HG02623 (cell line): ENCODE data around the gene GOLPH3.
"Not testable (repeated sequence)": the region's sequence is repeated elsewhere in the genome, so short reads cannot be mapped to it uniquely, and the experiment has no call there.

Experiments
- ATAC-seq: cut with Tn5 transposase; IDR thresholded peaks from one replicate; pipeline ENCODE4 v1.9.1; 2021; ENCODE audit warnings: moderate library complexity; ENCODE audit not compliant: unreplicated experiment

Gene GOLPH3

DNA sequence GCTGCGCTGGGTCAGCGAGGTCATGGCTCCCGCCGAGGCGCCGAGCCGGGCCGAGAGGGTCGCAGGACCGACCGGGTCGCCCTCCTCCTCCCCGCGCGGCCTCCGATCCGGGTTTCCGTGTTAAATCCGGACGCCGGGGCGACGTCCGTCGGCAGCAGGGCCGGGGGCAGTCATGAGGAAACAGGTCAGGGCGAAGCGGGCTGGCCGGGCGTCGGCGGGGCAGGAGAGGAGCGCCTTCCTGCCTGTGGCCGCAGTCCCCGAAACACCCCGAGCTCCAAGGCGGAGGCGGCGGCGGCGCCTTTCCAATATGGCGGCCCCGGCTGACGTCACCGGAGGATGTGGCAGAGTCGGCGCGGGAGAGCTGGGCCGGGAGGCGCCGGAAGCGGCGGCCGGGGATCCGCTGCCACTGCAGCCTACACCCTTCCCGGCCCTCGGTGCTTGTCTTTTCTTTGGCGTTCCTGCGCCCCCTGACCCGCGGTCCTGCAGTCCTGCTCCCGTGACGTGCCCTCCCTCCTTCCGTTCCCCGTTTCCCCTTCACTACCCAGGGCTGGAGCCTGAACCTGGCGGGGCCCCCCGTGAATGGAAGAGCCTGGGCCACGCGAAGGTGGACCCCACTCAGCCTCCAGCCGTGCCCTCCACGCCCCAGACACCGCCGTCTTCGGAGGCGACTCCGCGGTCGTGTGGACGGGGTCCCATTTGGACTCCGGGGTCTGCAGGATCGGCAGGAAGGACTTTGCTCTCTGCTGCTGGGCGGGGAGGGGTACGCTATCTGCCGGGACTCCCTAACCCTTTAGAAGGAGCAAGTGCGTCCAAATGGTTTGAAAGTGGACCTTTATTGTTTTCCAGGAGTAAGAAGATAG, at the start of gene GOLPH3:
Gene GOLPH3, minus strand, starts transcription at position 309 of the 860 bp plus-strand sequence. Its CDS starts 285 bp downstream, at position 24.
- ATAC-seq = peak; percentile 76

DNA sequence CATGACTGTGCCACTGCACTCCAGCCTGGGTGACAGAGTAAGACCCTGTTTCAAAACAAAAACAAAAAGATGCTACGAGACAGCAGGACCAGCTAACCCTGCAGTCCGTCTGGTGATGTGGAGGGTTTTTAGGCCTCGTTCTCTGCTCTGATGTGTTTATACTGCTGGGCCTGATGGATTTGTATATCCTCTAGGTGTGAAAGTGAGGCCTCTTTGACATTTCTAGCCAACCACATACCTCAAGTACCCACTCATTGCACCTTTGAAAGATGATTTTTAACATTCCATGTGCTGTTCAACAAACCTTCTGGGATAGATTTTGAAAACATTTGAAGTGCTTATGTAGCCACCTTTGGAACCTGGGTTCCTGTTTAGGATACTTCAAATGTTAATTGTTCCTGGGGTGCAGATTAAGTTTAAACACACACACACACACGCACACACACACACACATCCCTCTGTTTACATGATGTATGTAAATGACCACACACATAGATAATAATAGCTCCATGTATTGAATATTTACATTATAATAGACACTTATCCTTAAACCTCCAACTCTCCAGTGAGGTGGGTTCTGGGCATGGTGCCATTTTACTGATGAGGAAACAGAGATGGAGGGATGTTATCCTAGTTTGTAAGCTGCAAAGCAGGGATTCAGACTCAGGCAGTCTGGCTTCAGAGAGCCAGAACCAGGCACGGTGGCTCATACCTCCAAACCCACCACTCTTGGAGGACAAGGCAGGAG, 48.8 kb upstream of the GOLPH3 start:
- no peak for ATAC-seq

GRCh38 chr5:32217886-32218396, 43.8 kb upstream of the GOLPH3 start:
- no peak for ATAC-seq

DNA sequence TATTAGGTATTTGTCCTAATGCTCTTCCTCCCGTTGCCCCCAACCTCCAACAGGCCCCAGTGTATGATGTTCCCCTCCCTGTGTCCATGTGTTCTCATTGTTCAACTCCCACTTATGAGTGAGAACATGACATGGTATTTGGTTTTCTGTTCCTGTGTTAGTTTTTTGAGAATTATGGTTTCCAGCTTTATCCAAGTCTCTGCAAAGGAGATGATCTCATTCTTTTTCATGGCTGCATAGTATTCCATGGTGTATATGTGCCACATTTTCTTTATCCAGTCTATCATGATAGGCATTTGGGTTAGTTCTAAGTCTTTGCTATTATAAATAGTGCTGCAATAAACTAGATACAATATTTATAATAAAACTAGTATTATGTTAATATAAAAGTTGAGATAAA, 40.2 kb upstream of the GOLPH3 start:
- ATAC-seq = not testable (repeated sequence)

DNA sequence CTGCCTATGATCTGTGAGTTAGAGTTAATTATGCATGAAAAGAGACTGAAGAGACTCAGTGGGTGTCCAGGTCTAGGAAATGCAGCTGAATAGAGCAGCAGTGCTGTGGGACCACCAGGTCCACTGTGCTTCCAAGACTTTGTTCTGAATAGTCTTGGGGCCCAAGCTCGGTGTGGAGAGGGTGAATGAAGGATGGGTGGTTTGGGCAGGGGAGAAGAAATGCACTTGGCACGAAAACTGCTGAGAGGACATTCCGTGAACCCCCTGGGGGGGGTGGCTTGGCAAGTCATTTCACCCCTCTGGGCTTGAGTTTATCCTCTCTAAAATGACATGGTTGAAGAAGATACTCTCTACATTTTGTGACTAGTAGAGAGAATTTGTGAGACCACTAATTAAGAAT, 36.0 kb upstream of the GOLPH3 start:
- no peak for ATAC-seq

- not testable (repeated sequence) for ATAC-seq
Measured at GRCh38 chr5:32208837-32209236, 34.7 kb upstream of the GOLPH3 start.

DNA sequence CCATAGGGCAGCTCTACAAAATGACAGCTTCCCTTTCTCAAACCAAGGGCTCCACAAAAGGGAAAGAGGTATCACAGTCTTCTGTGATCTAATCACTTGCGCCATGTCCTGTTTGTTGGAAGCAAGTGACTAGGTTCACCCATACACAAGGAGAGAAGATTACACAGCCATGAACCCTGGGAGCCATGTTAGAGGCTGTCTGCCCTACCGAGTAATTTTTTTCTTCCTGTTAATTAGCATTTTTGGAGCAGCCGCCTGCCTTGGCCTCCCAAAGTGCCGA, 33.2 kb upstream of the GOLPH3 start:
- no peak for ATAC-seq

- ATAC-seq = no peak
Measured at GRCh38 chr5:32206509-32207354, 32.6 kb upstream of the GOLPH3 start.

DNA sequence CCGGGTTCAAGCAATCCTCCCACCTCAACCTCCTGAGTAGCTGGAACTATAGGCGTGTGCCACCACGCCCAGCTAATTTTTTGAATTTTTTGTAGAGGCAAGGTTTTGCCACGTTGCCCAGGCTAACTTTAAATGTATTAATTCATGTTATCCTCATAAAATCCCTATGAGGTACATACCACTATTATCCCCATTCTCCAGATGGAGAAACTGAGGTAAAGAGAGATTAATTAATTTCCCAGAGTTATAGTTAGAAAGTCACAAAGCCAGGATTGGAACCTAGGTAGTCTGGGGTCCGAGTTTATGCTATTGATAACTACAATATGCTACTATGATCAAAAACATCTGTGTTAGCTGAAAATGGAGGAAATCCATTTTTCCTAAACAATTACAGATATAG, 31.9 kb upstream of the GOLPH3 start:
- ATAC-seq = no peak

GRCh38 chr5:32202394-32202793, 28.3 kb upstream of the GOLPH3 start:
- ATAC-seq = no peak

DNA sequence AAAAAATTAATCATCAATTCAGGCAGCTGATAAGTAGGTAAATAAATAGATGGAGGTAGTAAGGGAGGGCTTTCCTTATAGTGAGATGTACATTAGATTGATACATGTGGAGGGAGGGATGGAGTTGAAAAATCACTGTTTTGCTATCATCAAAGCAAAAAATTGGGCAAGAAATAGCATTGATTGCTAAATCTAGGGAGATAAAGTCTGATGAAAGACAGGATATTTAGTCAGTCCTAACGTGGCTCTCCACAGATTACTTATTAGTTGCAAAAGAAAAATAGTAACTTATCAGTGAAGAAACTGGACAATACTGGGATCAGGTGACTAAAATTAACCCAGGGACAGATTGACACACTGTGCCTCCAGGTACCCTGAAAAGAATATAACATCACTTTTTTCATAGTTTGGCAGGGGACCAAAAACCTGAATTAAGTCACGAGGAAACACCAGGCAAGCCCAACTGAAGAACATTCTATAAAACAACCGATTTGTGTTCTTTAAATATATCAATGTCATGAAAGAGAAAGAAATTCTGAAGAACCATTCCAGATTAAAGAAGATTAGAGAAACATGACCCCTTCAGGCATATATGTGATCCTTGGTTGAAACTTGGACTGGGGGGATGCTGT, 27.1 kb upstream of the GOLPH3 start:
- ATAC-seq = no peak

DNA sequence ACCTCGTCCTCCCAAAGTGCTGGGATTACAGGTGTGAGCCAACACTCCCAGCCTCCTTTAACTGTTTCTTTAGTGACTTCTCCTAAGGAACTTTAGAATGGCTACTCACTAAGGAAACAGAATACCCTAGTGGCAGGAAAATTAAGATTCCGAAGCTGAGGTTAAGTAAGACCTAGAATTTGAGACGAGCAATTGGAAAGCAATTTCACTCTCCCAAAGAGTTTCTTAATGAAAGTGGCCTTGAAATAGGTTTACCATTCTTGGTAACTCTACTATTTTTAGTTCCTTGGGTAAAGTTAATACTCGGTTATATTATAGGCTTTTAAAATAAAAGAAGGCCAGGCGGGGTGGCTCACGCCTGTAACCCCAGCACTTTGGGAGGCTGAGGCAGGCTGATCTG, 22.9 kb upstream of the GOLPH3 start:
- no peak for ATAC-seq

DNA sequence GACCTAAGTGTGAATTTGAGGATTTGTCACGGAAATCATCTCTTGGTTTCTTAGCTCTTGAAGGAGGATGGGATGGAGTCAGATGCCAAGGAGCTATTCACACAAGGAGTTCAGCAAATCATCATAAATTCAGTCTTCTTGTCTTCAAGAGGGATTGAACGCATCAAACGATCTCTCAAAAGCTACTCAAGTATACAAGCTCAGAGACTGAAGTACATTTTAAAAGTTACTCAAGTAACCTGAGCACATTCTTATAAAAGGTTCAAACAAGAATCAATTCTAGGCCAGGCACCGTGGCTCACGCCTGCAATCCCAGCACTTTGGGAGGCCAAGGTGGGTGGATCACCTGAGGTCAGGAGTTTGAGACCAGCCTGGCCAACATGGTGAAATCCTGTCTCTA, 21.1 kb upstream of the GOLPH3 start:
- no peak for ATAC-seq

- peak; percentile 64 for ATAC-seq
Measured at GRCh38 chr5:32193591-32193990, 19.5 kb upstream of the GOLPH3 start.

GRCh38 chr5:32190095-32190494, 16.0 kb upstream of the GOLPH3 start:
- ATAC-seq = no peak

DNA sequence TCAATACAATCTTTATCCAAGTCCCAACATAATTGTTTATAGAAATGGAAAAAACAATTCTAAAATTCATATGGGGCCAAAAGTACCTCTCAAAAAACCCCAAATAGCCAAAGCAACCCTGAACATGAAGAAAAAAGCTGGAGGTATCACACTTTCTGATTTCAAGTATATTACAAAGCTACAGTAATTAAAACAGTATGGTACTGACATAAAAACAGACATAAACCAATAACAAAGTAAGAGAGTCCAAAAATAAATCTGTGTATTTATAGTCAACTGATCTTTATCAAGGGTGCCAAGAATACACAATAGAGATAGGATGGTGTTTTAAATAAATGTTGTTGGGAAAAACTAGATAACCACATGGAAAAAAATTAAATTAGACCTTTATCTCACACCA, 13.6 kb upstream of the GOLPH3 start:
- ATAC-seq = no peak

DNA sequence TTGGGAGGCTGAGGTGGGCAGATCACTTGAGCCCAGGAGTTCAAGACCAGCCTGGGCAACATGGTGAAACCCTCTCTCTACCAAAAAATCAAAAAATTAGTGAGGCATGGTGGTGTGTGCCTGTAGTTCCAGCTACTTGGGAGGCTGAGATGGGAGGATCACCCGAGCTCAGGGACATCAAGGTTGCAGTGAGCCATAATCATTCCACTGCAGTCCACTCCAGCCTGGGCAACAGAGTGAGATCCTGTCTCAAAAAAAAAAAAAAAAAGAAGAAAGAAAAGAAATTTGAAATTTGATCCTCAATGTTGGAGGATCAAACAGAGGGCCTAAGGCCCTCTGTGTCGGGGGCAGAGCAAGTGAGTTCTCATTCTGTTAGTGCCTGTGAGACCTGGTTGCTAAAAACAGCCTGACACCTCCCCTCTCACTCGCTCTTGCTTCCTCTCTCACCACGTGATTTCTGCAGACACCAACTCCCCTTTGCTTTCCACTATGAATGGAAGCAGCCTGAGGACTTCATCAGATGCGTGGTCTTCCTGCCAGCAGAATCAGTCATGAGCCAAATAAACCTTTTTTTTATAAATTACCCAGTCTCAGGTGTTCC, 8.4 kb upstream of the GOLPH3 start:
- peak; percentile 82 for ATAC-seq

- peak; percentile 11 for ATAC-seq
Measured at GRCh38 chr5:32173267-32174010, 680 bp downstream of the GOLPH3 start.

DNA sequence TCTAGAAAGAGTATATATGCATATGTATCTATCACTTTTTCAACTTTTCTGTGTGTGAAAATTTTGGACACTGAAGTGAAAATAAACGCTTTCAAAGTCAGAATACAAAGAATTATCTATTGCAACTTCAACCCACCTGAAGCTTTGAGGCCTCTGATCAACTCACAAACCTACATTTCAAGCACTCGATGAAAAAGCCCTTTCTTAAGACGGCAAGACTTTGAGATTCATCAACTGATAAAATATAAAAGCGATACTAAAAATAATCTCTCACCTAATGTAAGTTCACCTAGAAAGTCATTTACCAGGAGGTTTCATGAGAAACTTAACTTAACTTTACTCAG, 1.2 kb downstream of the GOLPH3 start:
- no peak for ATAC-seq
